ENCODE measurements around the gene SLCO2A1. TPM values are rescaled to one million over a fixed set of nuclear protein-coding genes. Genes with fewer than 3 reads are reported as not detected.
A peak's percentile ranks its signal among the peaks of the same experiment; 100 is the strongest.

SLCO2A1 gene
- total RNA-seq, 1 donor from 2014 or later, result 59.2 TPM

DNA sequence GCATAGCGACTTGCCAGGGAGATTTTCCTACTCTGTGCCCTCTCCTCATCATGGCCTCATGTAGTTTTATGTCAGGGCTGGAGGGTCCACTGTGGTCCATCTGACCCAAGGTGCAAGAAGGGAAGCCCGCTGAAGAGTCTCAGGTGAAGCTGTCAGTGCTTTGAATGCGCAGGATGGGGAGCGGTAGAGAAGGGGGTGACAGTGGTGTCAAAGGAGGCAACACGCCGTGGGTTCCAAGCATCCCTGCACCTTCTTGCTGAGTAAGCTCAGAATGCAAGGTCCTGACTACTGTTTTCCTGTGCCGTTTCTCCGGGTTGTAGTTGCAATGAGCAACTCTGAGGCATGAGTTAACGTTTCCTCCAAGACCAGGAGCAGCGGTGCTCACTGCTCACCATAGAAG lies 89.2 kb downstream of the SLCO2A1 start:
- intact Hi-C loops (cut with DNase I), result loop anchor here (5.0 kb wide), 1 partner anchor 37 kb away; no protein-coding TSS in a partner anchor
- peak; percentile 61 for DNase-seq (ENCODE audit: low spot score)

DNA sequence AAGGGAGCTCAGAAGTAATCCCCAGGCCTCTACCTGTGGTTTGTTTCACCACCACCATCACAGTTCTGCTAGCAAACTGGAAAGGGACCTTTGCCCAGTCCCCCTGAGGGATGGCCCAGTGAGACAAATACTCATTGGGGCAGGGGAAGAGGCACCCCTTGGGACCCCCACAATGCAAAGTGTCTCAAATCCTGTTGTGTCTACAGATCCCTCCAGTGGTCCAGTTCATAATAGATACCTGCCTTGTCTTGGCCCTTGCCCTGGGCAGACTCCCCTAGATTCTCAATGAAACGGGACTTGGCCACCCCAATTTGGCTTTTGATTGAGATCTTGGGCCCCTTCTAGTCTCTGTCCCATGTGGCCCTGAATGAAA lies 90.3 kb downstream of the SLCO2A1 start:
- intact Hi-C loops (cut with DNase I), result no loop called here
- DNase-seq (ENCODE audit: low spot score), result peak; percentile 71

DNA sequence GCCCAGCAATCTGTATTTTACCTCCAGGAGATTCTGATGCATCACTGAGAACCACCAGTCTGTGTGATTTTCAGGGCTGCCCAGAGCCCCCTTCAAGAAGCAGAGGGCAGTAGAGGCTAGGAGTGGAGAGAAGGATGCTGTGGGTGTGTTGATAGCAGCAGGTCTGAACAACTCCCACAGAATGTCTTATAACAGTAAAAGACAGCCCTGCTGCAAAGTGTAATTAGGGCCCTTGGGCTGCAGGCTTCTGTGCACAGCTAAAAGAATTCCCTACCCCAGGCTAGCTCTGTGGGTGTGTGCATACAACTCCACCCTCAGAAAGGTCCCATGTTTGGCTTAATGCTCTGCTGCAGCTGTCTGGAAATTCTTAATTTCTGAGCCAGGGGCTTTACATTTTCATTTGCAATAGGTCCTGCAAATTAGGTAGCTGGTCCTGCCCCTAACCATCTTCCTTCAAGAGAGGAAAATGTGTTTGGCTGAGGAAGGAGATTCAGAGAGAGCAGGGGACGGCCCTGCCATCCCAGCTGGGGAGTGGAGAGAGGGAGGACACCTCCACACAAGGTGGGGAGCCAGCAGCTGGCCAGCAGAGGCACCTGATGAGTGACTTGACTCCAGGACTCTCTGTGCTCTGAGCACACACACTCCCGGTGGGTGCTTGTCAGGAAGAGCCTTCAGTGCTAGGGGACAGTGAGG lies 90.8 kb downstream of the SLCO2A1 start:
- DNase-seq (ENCODE audit: low spot score), result peak; percentile 68
- intact Hi-C loops (cut with DNase I), result no loop called here

DNA sequence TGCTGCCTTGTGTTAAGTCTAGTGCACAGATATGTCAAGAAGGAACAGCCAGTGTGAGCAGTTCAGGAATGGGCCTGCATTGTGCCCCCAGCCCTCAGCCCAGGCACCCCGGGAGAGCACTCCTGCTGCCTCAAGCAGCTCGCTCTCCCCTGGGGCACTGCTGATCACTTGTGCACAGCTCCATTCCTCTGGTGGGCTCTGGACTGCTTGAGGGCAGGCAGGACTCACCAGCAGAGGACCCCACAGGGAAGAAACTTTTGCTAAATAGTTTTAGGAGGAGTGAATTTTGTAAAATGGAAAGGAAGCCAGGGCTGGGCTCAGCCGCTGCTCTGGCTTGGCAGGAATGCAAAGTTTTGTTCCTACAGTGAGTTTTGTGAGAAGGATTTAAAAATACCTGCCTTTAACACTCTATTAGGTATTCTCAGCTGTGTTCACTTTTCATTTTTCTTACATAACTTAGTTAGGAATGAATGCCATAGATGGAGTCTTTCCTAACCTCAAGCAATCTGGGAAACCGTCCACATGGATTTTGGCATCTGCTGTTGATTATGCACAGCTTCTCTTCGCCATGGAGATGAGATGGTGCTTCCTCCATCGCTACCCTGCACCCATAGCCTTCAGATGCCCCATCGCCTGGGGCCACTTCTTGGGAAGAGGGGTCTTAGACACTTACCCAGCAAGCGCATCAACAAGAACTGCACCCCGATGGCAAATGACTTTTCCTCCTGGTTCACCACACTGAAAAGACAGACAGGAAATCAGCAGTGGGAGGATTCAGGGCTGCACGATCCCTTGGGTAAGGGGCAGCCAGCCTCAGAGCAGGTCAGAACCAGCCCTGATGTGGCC lies 91.7 kb downstream of the SLCO2A1 start:
- peak; percentile 70 for DNase-seq (ENCODE audit: low spot score)
- intact Hi-C loops (cut with DNase I), result no loop called here

DNA sequence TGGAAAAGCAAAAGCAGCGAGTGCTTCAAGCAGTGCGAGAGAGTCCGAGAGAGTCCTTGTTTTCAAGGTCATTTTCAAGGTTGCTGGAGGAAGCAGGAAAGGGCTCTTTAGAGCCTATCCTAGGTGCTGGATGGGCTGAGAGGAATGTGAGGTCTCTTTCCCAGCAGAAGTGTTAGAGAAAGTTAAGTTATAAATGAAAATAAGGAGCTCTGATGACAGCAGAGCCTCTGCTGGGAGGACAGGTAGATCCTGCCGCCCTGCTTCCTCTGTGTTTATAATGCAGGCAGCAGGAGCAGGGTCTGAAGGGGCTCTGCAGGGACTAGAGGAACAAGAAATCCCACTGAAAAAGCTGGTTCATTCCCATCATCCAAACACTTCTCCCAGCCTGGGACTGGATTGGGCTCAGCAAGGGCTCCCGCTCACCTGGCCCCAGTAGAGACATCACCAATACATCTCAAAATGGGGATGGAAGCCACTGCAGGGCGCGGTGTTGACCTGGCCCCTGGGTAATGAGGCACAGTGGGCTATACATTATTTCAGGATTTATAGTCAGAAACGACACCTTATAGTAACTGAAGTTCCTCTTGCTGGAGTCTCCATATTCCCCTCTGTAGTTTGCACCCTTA lies 92.6 kb downstream of the SLCO2A1 start:
- peak; percentile 39 for DNase-seq (ENCODE audit: low spot score)

DNA sequence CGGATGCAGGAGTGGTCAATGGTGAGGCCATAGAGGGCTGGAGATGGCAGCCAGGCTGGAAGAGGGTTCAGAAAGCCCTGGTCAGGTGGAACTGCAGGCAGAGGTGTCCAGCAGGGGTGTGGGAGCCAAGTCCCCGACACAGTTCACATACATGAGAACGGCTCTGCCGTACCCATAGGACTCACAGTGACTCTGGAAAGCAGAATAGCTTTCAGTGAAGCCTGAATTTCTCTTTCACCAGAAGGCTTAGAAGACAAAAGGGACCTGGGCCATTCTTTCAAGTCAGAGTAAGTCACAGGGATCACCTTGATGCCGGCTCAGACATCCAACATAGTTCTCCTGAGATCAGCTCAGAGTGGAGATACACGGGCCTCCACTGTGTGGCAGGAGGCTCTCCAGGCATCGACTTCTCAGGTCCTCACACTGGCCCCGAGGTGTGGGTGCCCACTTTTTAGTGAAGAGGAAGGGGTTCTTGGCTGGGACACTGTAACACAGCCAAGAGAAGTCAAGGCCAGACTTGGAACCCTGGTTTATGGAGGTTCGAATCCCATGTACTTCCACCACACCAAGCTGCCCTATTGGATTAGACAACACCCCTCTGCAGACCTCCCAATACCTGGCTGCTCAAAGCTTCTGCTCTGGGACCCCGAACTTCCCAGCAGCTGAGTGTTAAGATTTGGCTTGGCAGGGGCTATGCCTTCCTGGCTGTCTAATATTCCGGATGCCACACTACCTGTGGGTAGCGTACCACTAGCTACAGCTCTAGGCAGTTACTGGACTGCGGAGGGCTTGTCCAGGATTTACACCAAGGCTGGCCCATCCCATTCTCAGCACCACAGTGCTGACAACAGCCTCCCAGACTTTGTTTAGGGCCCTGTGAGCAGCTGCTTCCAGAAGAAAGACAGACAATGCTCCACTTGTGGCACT lies 93.6 kb downstream of the SLCO2A1 start:
- intact Hi-C loops (cut with DNase I), result no loop called here

More for the DNA sequence above, 92.6 kb downstream of the SLCO2A1 start:
- intact Hi-C loops (cut with DNase I), result no loop called here

DNA sequence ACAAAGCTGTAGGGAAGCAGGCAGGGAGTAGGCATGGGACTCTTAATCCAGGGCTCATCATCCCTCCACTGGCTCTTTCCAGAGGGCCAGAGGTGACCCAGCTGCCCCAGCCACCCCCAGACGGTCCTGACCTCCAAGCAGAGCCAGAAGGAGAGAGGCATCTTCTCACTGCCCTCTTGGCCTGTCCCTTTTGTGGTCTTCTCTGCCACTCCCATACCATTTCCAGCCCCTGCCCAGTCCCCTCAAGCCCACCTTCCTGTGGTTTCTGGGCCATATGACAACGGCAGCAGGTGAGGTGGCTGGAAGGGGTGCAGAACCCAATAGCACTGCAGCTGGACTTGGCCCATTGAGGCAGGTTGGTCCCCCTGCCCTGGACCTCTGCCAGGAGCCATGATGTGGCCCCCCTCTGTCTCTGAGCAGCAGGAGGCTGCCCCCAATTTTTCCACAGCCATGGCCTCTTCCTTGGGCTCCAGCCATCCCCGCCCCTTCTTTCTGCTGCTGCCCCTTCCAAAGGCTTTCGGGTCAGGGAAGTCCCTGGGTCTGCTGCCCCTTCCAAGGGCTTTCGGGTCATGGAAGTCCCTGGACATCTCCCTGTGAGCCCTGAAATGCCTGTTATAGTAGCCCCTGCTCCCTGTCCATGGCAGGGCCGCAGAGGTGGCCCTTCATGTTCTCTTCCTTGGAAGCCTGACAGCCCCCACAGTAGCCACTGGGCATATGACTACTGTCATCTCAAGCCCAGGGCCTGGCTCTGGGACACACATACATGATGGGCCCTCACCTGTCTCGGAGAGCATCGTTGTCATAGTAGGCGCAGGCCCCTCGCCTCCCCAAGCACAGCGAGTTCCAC lies 94.5 kb downstream of the SLCO2A1 start:
- DNase-seq (ENCODE audit: low spot score), result peak; percentile 72
- intact Hi-C loops (cut with DNase I), result no loop called here

More for the DNA sequence above, 93.6 kb downstream of the SLCO2A1 start:
- DNase-seq (ENCODE audit: low spot score), result peak; percentile 39

DNA sequence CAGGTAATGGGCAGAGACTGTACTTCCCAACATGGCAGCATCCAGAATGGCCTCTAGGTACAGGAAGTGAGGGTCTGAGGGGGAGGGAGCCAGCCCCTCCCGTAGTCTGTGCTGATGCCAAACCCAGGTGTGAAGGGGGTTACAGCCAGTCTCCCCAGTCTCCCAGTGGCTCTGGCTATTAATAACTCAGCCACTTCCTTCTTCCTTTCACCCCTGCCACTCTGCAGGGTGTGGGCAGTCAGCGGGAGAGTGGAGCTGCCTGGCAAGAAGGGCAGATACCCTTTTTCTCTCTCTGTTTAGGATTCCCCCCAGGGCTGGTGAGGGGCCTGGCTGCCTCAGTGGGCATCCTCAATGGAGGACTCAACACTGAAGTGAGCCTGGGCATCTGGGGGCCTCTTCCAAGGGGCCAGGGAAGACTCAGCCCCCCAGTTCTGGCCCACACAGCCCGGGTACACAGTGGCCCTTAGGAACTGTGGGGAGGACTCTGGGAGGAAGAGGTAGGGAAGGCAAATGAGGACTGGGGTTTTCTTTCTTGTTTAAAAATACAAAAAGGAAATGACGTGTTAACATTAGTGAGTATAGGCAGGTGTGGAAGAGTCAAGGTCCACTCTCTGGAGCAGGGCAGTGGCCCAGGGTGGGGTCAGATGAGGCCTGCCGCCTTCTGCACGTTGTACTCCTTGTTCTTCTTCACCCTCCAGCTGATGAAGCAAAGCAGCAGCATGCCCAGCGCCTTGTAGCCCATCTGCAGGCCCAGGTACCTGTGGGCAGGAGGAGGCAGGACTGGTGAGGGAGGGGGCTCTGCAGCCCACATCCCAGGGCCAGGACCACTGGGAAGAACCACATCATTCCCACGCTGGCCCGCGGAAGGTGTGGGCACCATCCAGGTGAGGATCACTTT lies 95.4 kb downstream of the SLCO2A1 start:
- DNase-seq (ENCODE audit: low spot score), result peak; percentile 46
- intact Hi-C loops (cut with DNase I), result no loop called here

DNA sequence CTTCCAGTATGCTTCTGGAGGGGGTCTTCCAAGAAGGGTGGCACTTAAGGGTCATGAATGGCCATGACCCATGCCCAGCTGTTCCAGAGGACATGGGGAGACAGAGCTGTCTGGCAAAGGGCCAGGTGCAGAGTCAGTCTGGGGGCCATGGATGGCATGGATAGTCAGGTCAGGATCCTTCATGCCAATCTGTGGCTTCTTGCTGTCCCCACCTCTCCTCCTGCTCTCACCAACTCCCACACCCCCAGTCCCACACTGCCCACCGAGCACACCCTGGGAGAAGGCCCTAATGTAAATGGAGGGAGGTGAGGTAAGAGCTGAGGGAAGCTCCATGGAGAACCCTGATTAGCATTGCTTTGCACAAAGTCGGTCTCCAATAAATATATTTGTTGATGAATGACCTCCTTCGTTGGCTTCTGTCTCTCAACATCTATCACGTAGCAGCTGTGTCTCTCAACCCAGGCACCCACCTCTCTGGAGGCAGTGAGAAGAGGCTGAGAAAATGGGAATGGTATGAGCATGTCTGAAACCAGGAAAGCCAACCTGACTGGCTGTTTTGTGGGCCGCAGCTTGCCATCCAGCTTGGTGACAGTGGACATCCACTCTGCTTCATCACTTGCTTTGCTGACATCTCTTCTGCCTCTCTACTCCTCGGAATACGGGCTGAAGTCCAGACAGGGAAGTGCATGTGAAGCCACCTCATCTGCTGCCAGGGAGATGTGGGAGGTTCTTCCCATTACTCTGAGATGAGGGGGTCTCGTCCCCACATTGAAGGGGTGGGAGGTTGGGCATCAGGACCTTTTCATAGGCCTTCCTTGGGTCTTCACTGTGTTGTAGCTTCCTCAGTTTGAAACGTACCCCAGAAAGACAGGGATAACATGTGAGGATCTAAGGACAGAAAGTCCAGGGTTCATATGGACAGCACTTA lies 96.4 kb downstream of the SLCO2A1 start:
- peak; percentile 68 for DNase-seq (ENCODE audit: low spot score)
- intact Hi-C loops (cut with DNase I), result no loop called here

DNA sequence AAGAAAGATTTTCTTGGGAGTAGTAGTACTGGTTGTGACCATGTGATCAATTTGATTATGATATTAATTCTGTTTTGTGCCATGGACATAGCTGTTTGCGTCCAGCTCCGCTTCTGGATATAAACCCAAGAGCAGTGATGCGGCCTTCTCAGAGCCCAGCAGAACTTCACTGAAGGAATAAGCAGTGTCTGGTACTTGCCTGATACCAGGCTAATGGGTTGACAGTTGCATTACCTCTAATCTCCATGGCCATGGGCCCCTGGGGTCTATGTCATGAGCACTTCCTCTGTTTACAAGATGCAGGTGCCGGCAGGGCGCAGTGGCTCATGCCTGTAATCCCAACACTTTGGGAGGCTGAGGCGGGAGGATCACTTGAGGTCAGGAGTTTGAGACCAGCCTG lies 97.7 kb downstream of the SLCO2A1 start:
- intact Hi-C loops (cut with DNase I), result no loop called here
- no peak for DNase-seq (ENCODE audit: low spot score)

DNA sequence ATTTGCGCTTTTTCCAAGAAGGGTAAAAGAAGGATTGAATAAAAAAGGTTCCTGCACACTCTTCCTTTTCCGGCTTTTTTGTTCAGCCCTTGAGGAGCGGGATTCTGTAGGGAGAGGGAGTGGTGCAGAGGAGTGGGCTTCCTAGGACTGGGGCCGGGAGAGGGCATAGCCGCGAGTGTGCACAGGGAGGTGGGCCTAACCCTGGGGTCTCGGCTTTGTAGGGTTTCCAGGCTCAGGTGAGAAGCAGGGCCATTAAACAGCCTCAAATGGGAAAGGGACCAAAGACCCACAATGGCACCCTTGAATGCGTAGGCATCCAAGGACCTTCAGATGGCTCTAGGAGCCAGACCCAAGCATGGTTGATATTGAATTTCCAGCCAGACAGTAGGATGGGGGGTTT lies 98.6 kb downstream of the SLCO2A1 start:
- no peak for DNase-seq (ENCODE audit: low spot score)
- intact Hi-C loops (cut with DNase I), result no loop called here

DNA sequence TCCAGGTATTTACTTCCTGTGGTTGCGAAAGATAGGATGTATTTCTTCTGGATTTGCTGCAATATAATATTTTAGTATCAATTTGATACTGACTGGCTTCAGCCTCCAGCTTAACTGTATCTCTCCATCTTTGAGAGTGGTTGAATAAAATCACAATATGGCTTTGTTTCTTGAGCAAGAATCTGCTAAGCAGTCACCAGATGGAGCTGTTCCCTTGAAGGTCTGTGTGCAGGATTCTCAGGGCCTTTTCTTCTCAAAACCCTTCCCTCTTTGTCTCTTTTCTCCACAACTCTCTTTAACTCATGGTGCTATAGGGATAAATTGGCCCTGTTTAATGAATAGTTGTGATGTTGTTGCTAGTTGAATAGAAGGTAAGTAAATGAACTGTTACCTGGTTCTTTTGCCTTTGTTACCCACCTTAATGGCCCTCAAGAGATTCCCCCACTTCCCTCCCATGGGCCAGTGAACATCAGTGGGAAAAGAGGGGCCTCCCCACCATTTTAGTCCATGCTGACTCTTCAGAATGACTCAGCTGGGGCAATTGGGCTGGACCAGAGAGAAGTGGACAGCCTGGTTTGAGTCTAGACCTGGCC lies 99.3 kb downstream of the SLCO2A1 start:
- DNase-seq (ENCODE audit: low spot score), result no peak
- intact Hi-C loops (cut with DNase I), result no loop called here

DNA sequence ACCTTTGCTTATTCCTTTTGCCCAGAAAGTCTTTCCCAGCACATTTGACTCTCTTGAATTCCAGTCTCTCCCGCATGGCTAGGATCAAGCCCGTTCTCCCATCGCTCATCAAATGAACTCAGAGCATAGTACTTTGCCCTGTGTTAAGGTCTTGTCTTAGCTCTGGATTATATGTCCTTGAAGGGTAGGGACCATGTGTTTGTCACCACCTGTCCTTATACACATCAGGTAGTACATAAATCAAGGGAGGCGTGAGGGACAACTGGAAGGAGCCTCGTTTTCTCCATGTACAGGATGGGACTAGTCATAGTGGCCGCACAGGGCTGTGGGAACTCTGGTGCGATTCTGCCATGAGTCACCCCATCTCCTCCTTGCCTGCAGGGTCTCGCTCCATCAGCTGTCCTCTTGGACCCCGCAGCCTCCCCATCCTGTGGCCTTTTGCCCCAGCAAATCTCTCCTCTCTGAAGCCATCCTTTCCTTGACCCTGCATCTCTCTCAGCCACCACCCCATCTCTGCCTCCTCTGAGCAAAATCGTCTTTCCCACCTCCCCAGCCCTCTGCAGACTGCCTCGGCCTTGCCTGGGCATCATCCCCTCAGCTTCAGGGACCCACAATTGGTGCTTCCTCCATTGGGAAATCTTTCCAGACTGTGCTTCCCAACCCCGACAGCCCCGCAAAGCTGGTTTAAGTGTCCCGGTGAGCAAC lies 100.7 kb downstream of the SLCO2A1 start:
- DNase-seq (ENCODE audit: low spot score), result no peak
- intact Hi-C loops (cut with DNase I), result loop anchor here (5.0 to 10.0 kb wide), 2 partner anchors 264 to 283 kb away; partner anchors contain the start of gene TOPBP1

DNA sequence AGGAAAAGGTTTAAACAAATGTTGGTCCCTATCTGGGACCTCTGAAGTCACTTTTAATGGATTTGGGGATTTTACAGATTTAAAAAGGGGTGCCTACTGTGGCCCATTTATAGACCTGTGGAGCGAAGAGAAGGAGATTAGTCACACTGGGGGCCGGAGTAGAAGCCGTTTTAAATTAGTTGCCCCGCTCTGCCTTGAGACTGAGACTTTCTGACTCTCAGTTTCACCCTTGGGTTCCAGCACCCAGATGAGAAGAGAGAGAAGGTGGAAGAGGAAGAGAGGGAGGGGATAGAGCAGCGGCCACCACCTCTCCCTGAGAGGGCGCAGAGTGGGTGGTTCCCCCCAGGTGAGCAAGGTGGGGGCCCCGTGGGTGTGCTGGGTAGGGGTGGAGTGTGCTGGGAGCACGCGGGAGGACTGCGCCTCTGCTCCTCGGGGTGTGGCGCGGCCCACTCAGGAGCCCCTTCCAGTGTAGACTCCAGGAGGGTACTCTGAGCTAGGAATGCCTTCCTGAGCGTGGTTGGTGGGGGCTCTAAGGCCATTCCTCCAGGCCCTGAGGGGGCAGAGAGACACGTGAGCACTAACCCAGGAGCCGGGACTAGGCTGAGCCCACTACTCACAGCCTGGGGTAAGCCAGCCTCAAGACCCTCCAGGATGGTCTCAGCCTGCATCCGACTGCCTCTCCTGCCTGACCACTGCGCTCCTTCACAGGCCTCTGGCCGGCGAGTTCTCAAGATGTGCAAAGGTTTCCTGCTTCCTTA lies 101.4 kb downstream of the SLCO2A1 start:
- intact Hi-C loops (cut with DNase I), result loop anchor here (5.0 to 10.0 kb wide), 2 partner anchors 264 to 284 kb away; partner anchors contain the start of gene TOPBP1

More for the DNA sequence above, 101.4 kb downstream of the SLCO2A1 start:
- no peak for DNase-seq (ENCODE audit: low spot score)

Measured in cardiac septum (tissue), 1 donor.